Activated T-cell treated with anti-CD3 and anti-CD28 coated beads, Interleukin-2, amount 50 U/mL, for 4 hours (primary cell): ENCODE measurements around the gene MED20. TPM values are rescaled to one million over a fixed set of nuclear protein-coding genes. Genes with fewer than 3 reads are reported as not detected.
"Not testable (repeated sequence)": the region's sequence is repeated elsewhere in the genome, so short reads cannot be mapped to it uniquely, and the experiment has no call there.

ENCODE experiments used
- ATAC-seq, 2 donors: fragments of 200-7000 bp; cut with Tn5 transposase; one replicate each; pipeline ENCODE4 v1.10.0; 2021
- DNase-seq: peaks from one replicate; pipeline ENCODE4 v3.0.0-alpha.2; 2020
- H3K27me3 Mint-ChIP-seq: one replicate; pipeline ENCODE4 v1.8.0; 2021; ENCODE audit warnings: low read depth, mixed read lengths
- H3K36me3 Mint-ChIP-seq: one replicate; pipeline ENCODE4 v1.8.0; 2022; ENCODE audit warnings: mixed read lengths; ENCODE audit not compliant: insufficient read depth
- H3K4me1 Mint-ChIP-seq: one replicate; pipeline ENCODE4 v1.8.0; 2021; ENCODE audit warnings: low read depth, mixed read lengths
- H3K4me3 Mint-ChIP-seq: one replicate; pipeline ENCODE4 v1.8.0; 2021; ENCODE audit warnings: mild to moderate bottlenecking, moderate library complexity, mixed read lengths
- H3K9me3 Mint-ChIP-seq: one replicate; pipeline ENCODE4 v1.8.0; 2021; ENCODE audit warnings: mixed read lengths
- total RNA-seq, 3 donors: library from RNA; stranded (reverse); gene quantifications; one replicate each; pipeline ENCODE4 v1.2.1, GENCODE V29; 2021

MED20 gene
- total RNA-seq, 3 donors from 2014 or later, result 13.1 to 16.6 (median 16.3) TPM

DNA sequence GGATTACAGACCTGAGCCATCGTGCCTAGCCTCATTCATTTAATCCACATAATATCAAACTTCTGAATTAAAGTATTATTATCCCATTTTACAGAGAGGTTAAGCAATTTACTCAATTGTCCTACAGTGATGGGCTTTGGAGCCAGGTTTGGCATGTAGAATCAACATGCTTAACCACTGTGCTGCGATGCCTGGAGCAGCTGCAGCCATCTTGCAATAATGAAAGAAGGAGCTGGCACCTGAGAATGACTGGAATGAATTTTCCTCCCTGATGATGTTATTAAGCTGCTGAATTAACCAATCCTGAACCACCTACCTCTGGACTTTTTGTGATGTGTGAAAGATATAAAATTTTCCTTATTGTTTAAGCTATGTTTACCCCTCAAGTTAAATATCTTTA is 33.7 kb upstream of the MED20 start:
- DNase-seq (no peak), ATAC-seq (no peak)
- peaks cover 60% of the 10 kb centered on the region for H3K4me1 Mint-ChIP-seq
- peaks cover 11% of the 10 kb centered on the region for H3K36me3 Mint-ChIP-seq
- peaks cover 4% of the 10 kb centered on the region for H3K9me3 Mint-ChIP-seq
- no peaks in the 10 kb centered on the region for H3K27me3 Mint-ChIP-seq
- H3K4me3 Mint-ChIP-seq, result no peak overlapping the region

DNA sequence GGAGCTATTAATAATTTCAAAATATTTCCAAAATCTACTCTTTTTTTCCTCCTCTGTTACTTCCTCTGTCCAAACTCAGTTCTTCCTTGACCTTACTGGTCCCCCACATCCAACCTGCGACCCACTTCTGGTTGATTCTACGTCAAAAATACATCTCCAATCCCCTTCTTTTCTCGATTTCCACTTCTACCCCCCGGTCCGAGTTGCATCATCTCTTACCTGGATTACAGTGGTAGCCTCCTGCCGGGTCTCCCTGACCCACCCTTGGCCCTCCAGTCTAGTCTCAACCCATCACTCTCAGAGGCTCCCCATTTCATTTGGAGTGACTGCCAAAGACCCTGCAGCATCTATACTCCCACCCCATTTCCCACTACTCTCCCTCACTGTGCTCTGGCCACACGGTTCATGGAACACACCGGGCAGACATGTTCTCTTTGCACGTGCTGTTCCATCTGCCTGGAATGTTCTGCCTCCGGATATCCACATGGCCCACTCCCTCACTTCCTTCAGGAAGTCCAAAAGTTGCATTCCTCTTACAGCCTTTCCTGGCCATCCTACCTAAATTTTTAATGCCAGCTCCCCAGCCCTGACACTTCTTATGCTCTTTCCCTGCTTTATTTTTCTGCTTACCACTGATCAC is 26.8 kb upstream of the MED20 start:
- no peak for ATAC-seq
- Mint-ChIP-seq H3K4me1 (peaks cover 48% of the 10 kb centered on the region), H3K9me3 (no peaks in the 10 kb centered on the region), H3K36me3 (peaks cover 15% of the 10 kb centered on the region), H3K4me3 (no peak overlapping the region), H3K27me3 (no peaks in the 10 kb centered on the region)
- DNase-seq, result no peak

DNA sequence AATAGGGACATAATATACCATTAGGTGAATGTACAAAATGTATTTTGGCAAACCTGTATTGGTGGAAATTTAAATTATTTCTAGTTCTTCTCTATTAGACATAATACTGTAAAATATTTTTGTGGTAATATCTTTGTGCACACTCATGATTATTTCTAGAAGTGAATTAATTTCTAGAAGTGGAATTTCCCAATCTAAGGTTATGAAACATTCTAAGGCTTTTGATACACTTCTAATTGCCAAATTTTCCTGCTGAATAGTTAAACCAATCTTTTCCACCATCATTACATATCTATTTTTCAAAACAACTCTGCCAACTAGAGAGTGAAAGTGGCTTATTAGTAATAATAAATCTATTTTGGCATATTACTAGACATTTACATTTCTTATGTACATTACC is 22.5 kb upstream of the MED20 start:
- ATAC-seq, result no peak

DNA sequence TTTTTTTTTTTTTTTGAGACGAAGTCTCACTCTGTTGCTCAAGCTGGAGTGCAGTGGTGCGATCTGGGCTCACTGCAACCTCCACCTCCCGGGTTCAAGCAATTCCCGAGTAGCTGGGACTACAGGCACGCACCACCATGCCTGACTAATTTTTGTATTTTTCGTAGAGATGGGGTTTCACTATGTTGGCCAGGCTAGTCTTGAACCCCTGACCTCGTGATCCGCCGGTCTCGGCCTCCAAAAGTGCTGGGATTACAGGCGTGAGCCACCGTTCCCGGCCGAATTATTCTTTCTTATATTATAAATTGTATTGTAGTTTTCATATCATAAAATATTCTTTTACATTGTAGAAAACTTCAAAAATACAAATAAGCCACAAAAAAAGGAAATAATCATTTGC is 21.9 kb upstream of the MED20 start:
- peaks cover 62% of the 10 kb centered on the region for H3K4me1 Mint-ChIP-seq

More for the DNA sequence above, 22.5 kb upstream of the MED20 start:
- Mint-ChIP-seq H3K4me1 (peaks cover 60% of the 10 kb centered on the region), H3K36me3 (peaks cover 18% of the 10 kb centered on the region), H3K27me3 (no peaks in the 10 kb centered on the region), H3K9me3 (no peaks in the 10 kb centered on the region), H3K4me3 (no peak overlapping the region)
- no peak for DNase-seq

DNA sequence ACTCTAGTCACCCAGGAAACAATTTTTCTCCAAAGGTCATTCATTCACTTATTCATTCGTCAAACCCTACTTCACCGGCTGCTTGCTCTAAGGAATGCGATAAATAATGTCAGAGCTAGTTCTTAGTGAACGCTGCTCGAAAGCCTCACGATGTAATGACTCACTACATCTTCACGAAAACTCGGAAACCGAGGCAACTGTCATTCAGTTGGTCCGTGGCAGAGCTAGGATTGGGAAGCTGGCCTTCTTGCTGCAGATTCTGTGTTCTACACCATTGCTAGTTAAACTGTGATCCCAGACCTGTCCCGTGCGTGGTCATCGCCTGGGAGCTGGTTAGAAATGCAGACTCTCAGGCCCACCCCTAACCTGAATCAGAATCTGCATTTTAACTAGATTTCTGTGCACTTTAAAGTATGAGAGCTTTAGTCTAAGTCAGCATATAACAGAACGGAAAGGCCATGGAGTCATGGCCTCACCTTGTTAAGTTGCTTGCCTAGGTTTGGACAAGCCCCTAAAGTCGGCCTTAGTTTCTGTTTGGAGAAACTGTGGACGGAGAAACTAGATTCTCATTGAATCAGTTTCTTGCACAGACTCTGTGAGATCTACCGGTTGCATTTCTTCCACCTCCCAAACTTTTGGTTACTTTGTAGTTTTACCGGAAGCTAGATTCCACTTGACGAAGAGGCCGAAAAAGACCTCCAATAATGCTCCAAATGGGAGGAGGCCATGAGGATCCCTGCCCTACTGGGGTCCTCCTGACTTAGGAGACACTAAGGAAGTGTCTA is 21.3 kb upstream of the MED20 start:
- DNase-seq (no peak), ATAC-seq (peak; percentile 49 to 55)
- H3K4me1 Mint-ChIP-seq, result peaks cover 62% of the 10 kb centered on the region
- peak overlapping the region; percentile 96 for H3K4me3 Mint-ChIP-seq
- H3K27me3 Mint-ChIP-seq, result no peaks in the 10 kb centered on the region
- peaks cover 15% of the 10 kb centered on the region for H3K36me3 Mint-ChIP-seq
- no peaks in the 10 kb centered on the region for H3K9me3 Mint-ChIP-seq

More for the DNA sequence above, 21.9 kb upstream of the MED20 start:
- H3K9me3 Mint-ChIP-seq, ATAC-seq, DNase-seq, H3K27me3 Mint-ChIP-seq: not testable (repeated sequence)
- Mint-ChIP-seq H3K4me3 (peak overlapping the region; percentile 96), H3K36me3 (peaks cover 16% of the 10 kb centered on the region)

DNA sequence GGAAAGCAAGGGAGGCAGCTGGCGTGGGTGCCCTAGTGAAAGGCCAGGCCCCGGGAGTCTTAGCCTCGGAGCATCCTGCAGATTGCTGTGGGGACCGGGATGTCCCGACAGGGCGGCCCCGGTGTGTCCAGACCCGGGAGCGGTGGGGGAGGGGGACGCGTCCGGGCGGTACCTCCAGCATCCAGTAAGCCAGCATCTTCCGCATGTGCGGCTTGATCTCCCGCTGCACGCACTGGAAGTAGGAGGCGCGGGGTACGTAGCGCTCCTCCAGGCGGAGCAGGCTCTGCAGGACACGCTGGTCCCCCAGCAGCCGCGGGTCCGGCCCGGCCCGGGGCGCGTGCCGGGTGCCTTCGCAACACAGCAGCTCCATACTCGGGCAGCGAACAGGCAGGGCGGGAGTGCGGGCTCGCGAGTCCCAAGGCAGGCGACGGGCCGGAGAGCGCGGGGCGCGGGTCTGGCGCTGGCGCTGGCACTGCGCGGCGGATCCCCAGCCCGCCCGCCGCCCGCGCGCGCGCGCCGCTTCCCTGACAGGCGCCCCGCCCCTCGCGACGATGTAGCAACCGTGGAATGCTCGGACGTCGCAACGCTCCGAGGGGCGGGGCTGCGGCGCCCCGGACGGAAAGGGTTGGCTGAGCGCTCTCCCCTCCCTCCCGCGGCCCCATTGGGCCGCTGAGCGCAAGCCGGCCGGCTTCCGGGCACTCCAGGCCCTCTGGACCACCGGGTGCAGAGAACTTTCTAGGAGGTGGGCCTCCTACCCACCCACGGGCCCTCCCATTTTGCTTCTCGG is 20.5 kb upstream of the MED20 start, which contains the start of gene CCND3:
Gene CCND3, minus strand, starts transcription at position 529 of the 787 bp plus-strand sequence. Its CDS starts 159 bp downstream, at position 370.
- Mint-ChIP-seq H3K36me3 (peaks cover 21% of the 10 kb centered on the region), H3K9me3 (no peaks in the 10 kb centered on the region), H3K4me3 (peak within 1 kb of the TSS; percentile 96), H3K4me1 (peaks cover 67% of the 10 kb centered on the region), H3K27me3 (no peaks in the 10 kb centered on the region)
- ATAC-seq, result peak; percentile 85
- DNase-seq, result peak; percentile 79

DNA sequence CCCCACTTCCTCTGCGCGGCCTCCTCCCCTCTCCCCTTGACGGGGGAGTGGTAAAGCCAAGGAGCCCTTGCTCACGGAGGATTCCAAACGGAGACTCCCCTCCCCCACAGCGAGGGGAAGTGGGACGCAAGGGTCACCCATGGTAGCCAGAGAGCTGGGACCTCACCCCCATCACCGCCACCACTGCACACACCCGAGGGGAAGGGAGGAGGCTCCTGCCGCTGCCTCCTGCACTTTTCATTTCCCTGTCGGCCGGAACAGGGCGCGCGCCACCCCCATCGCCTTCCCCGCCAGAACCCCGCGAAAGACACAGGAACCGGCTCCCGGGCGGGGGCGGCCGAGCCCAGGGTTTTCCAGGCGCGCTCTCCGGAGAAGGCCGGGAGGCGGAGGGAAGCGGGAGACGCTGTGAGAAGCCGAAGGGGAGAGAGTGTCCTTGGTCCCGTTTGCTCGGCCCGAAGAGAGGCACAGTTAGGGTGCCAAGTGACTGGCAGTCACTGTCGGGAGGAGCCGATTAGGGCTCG is 19.9 kb upstream of the MED20 start:
- peaks cover 70% of the 10 kb centered on the region for H3K4me1 Mint-ChIP-seq
- peak overlapping the region; percentile 96 for H3K4me3 Mint-ChIP-seq
- peak; percentile 11 to 21 for ATAC-seq
- peaks cover 22% of the 10 kb centered on the region for H3K36me3 Mint-ChIP-seq
- H3K9me3 Mint-ChIP-seq, result no peaks in the 10 kb centered on the region
- H3K27me3 Mint-ChIP-seq, result no peaks in the 10 kb centered on the region
- DNase-seq, result no peak

DNA sequence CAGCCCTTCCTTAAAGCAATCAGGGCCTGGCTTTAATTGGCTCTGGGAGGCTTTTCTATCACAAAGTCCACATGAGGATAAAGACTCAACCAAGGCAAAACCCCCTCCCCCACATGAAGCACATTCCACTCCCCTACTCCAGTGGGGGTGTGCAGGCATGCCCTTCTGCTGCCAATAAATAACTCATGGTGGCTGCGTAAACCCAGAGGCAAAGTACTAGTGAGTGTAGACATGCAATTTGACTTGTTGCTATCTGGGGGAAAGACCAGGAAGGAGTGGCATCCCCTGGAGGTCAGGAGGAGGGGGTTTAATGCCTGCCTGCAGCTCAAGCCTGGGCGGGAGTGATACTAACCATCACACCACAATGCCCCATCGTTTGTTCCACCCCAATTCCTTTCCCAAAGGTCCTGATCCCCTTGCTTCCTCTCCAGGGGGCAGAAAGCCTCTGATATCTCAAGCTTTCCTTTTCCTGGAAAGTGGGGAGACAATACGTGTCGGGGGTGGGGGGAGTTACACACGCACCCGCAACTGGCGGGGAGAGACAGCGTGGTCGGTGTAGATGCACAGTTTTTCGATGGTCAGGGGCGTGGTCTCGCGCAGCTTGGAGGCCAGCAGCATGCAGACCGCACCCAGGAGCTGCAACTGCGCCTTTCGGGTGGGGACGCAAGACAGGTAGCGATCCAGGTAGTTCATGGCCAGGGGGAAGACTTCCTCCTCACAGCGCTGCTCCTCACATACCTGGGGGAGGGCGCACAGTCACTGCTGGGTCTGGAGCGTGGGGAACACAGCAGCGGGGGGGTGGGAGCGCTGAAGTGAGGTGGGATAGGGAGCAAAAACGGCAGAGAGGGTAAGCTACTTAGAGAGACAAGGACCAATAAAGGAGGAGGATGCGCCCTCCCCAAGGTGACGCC is 19.2 kb upstream of the MED20 start:
- DNase-seq, result peak; percentile 30
- Mint-ChIP-seq H3K9me3 (no peaks in the 10 kb centered on the region), H3K4me3 (peak overlapping the region; percentile 96), H3K4me1 (peaks cover 71% of the 10 kb centered on the region), H3K27me3 (no peaks in the 10 kb centered on the region), H3K36me3 (peaks cover 22% of the 10 kb centered on the region)
- ATAC-seq, result no peak

DNA sequence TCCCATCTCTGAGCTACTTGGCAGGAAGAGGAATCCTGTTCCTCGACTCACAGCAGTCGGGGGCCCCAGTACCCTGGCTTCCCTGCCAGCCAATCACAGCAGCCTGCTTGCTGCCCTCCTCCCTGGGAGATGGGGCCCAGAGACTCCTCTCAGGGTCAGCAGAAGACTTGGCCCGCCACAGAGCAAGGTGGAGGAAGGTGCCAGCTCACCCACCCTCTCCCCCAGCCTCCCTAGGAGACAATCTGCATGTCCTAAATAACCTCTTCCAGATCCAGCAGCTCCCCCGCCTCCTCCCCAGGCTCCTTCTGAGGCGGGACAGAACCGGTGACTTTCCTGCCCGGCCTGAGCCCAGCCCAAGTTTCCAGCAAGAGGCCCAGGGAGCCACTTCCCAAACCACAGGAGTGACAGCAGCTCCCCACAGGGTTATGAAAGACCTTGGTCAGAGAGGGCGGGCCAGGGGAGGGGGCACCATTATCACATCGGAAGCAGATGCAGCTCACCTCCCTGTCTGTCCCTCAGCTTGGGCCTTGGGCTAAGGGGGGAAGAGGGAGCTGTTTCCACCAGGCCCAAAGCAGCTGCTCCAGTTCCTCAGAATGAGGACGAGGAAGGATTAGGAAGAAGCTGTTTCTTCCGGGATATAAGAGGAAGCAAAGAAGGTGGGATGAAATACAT is 18.4 kb upstream of the MED20 start:
- no peak for DNase-seq
- Mint-ChIP-seq H3K27me3 (no peaks in the 10 kb centered on the region), H3K36me3 (peaks cover 28% of the 10 kb centered on the region), H3K4me1 (peaks cover 73% of the 10 kb centered on the region), H3K4me3 (peak overlapping the region; percentile 96), H3K9me3 (no peaks in the 10 kb centered on the region)
- no peak for ATAC-seq

DNA sequence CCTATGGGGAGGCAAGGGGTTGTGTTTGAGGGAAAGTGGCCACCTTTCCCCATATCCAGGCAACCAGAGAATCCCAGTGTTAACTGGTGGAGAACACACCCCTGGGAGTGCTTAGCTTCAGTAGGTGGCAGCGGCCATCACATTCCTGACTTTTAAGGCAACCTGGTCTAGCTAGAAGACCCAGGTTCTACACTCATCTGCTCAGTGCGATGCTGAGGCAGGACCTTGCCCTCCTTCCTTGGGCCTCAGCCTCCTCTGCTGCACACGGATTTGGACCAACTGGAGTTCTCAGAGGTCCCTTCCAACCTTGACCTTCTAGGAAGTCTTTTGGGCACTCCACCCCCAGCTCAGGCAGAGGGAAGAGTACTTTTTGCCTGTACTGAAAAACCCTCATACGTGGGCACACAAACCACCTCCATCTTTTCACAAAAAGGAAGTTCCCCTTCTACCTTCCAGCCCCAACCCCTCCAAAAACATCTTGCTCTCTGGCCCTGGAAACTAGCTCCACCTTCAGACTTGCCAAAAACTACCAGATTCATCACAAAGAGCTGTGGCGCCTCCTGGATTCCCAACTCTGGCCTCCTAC is 17.7 kb upstream of the MED20 start:
- Mint-ChIP-seq H3K4me3 (peak overlapping the region; percentile 96), H3K9me3 (no peaks in the 10 kb centered on the region), H3K27me3 (no peaks in the 10 kb centered on the region), H3K4me1 (peaks cover 75% of the 10 kb centered on the region), H3K36me3 (peaks cover 28% of the 10 kb centered on the region)
- DNase-seq (no peak), ATAC-seq (no peak)

DNA sequence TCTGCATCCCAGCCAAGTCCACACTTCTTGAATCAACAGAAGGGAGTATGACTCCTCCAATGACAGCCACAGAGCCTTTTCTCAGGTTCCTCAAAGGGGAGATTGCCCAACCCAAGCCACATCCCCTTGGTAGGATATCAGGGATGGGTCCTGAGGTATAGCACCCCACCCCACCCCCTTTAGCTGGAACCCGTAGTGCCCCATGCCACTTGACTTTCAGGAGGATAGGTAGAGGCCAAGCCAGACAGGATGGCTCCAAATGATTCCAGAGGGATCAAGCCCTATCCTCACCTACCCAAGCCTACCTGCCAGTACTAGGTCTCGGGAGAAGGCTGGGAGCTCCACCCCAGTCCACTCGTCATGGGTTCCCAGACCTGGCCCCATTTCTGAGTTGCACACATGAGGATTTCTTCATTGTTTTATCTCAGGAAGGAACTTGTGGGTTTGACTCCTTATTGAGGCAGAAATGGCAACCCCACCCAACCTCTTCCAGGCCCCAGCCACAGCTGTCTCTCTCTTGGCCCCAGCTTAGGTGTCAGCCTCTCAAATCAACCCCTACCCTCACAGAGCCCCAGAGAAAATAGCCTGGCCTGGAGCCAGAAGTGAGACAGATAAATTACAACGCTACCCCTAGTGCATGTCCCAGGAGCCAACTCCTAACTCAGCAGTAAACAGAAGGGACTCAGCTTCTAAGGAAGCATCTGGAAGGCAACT is 17.1 kb upstream of the MED20 start:
- no peaks in the 10 kb centered on the region for H3K9me3 Mint-ChIP-seq
- no peaks in the 10 kb centered on the region for H3K27me3 Mint-ChIP-seq
- peaks cover 30% of the 10 kb centered on the region for H3K36me3 Mint-ChIP-seq
- ATAC-seq (no peak), DNase-seq (peak; percentile 34)
- peaks cover 72% of the 10 kb centered on the region for H3K4me1 Mint-ChIP-seq
- H3K4me3 Mint-ChIP-seq, result peak overlapping the region; percentile 96

DNA sequence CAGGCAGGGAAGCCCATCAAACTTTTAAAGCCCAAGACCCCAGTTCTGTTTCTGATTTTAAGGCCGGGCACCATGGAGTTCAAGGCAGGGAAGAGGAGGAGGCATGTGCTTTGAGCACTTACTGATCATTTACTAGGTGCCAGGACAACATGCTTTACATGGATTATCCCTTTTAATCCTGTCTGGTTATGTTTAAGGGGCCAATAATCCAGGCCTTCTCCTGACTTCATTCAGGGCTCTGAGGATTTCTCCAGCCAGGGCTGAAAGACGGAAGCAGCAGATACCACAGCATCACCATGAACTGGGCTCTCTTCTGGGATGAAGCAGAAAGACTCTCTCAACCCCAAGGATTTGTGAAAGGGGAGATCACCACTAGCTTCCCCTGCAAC is 16.5 kb upstream of the MED20 start:
- Mint-ChIP-seq H3K9me3 (no peaks in the 10 kb centered on the region), H3K27me3 (no peaks in the 10 kb centered on the region), H3K36me3 (peaks cover 34% of the 10 kb centered on the region), H3K4me3 (peak overlapping the region; percentile 96), H3K4me1 (peaks cover 73% of the 10 kb centered on the region)
- ATAC-seq (no peak), DNase-seq (no peak)
